HEK293 (cell line): Measurements from ENCODE around the gene HIPK4.
A peak's percentile ranks its signal among the peaks of the same experiment; 100 is the strongest.

Experiments
- HOXD13 ChIP-seq: sonication (generic); formaldehyde crosslinking; IDR thresholded peaks from 2 replicates; pipeline ENCODE4 v1.8.0; 2022; ENCODE audit warnings: missing genetic modification reagents, borderline replicate concordance
- PATZ1 ChIP-seq: fragments of 450-650 bp; formaldehyde crosslinking; IDR thresholded peaks from 2 replicates; pipeline ENCODE4 v1.5.1; 2016; ENCODE audit warnings: missing biosample characterization, missing genetic modification characterization
- REPIN1 ChIP-seq: fragments of 450-650 bp; formaldehyde crosslinking; IDR thresholded peaks from 2 replicates; pipeline ENCODE4 v1.5.1; 2017; ENCODE audit warnings: missing biosample characterization, missing genetic modification characterization, low read depth
- SP7 ChIP-seq: fragments of 450-650 bp; formaldehyde crosslinking; IDR thresholded peaks from 2 replicates; pipeline ENCODE4 v1.5.1; 2016; ENCODE audit warnings: missing biosample characterization, missing genetic modification characterization
- ZBTB26 ChIP-seq: fragments of 450-650 bp; formaldehyde crosslinking; optimal IDR thresholded peaks from 2 replicates; pipeline ENCODE3; 2016; ENCODE audit warnings: missing biosample characterization, mild to moderate bottlenecking, missing genetic modification characterization
- ZBTB49 ChIP-seq: fragments of 450-650 bp; formaldehyde crosslinking; IDR thresholded peaks from 2 replicates; pipeline ENCODE4 v1.5.1; 2016; ENCODE audit warnings: missing biosample characterization, missing genetic modification characterization, low read depth
- ZIC2 ChIP-seq: fragments of 450-650 bp; formaldehyde crosslinking; IDR thresholded peaks from 2 replicates; pipeline ENCODE4 v1.5.1; 2016; ENCODE audit warnings: missing biosample characterization, missing genetic modification characterization
- ZNF202 ChIP-seq: fragments of 450-650 bp; formaldehyde crosslinking; IDR thresholded peaks from 2 replicates; pipeline ENCODE4 v1.5.1; 2016; ENCODE audit warnings: missing biosample characterization, missing genetic modification characterization, borderline replicate concordance
- ZNF280C ChIP-seq: fragments of 450-650 bp; formaldehyde crosslinking; IDR thresholded peaks from 2 replicates; pipeline ENCODE4 v1.5.1; 2016; ENCODE audit warnings: missing biosample characterization, missing genetic modification characterization
- ZNF335 ChIP-seq: fragments of 450-650 bp; formaldehyde crosslinking; conservative IDR thresholded peaks from 2 replicates; pipeline ENCODE4 v1.5.1; 2016; ENCODE audit warnings: missing biosample characterization, missing genetic modification characterization
- ZNF391 ChIP-seq: fragments of 450-650 bp; formaldehyde crosslinking; IDR thresholded peaks from 2 replicates; pipeline ENCODE4 v1.5.1; 2016; ENCODE audit warnings: low read depth, missing biosample characterization, missing genetic modification characterization, borderline replicate concordance
- ZNF433 ChIP-seq: fragments of 450-650 bp; formaldehyde crosslinking; IDR thresholded peaks from 2 replicates; pipeline ENCODE4 v1.5.1; 2016; ENCODE audit warnings: missing biosample characterization, missing genetic modification characterization, low read depth
- ZNF510 ChIP-seq: fragments of 450-650 bp; formaldehyde crosslinking; IDR thresholded peaks from 2 replicates; pipeline ENCODE4 v1.5.1; 2018; ENCODE audit warnings: mild to moderate bottlenecking, missing genetic modification characterization, missing biosample characterization; ENCODE audit not compliant: insufficient replicate concordance
- ZNF623 ChIP-seq: fragments of 450-650 bp; formaldehyde crosslinking; IDR thresholded peaks from 2 replicates; pipeline ENCODE4 v1.5.1; 2016; ENCODE audit warnings: missing biosample characterization, missing genetic modification characterization
- ZNF654 ChIP-seq: fragments of 450-650 bp; formaldehyde crosslinking; IDR thresholded peaks from 2 replicates; pipeline ENCODE4 v1.5.1; 2016; ENCODE audit warnings: low read depth, missing biosample characterization, missing genetic modification characterization
- ZNF660 ChIP-seq: fragments of 450-650 bp; IDR thresholded peaks from 2 replicates; pipeline ENCODE4 v1.5.1; 2018; ENCODE audit warnings: missing biosample characterization, mild to moderate bottlenecking, missing genetic modification characterization
- ZNF707 ChIP-seq: fragments of 450-650 bp; formaldehyde crosslinking; IDR thresholded peaks from 2 replicates; pipeline ENCODE4 v1.5.1; 2016; ENCODE audit warnings: missing biosample characterization, missing genetic modification characterization
- ZNF791 ChIP-seq: fragments of 450-650 bp; formaldehyde crosslinking; IDR thresholded peaks from 2 replicates; pipeline ENCODE4 v1.5.1; 2016; ENCODE audit warnings: missing biosample characterization, missing genetic modification characterization
- ZNF843 ChIP-seq: fragments of 450-650 bp; formaldehyde crosslinking; IDR thresholded peaks from 2 replicates; pipeline ENCODE4 v1.5.1; 2016; ENCODE audit warnings: missing biosample characterization, missing genetic modification characterization
- ZSCAN5A ChIP-seq: fragments of 450-650 bp; formaldehyde crosslinking; IDR thresholded peaks from 2 replicates; pipeline ENCODE4 v1.5.1; 2016; ENCODE audit warnings: missing biosample characterization, missing genetic modification characterization
- ZXDB ChIP-seq: fragments of 450-650 bp; formaldehyde crosslinking; IDR thresholded peaks from 2 replicates; pipeline ENCODE4 v1.5.1; 2016; ENCODE audit warnings: missing biosample characterization, missing genetic modification characterization
- TF ChIP-seq, protein P1 (sequence below): fragments of 450-650 bp; formaldehyde crosslinking; IDR thresholded peaks from 2 replicates; pipeline ENCODE4 v1.5.1; 2017; ENCODE audit warnings: missing biosample characterization, mild to moderate bottlenecking, missing genetic modification characterization, moderate library complexity
- TF ChIP-seq, protein P2 (sequence below): fragments of 450-650 bp; formaldehyde crosslinking; IDR thresholded peaks from 2 replicates; pipeline ENCODE4 v1.5.1; 2016; ENCODE audit warnings: missing biosample characterization, missing genetic modification characterization, borderline replicate concordance

Gene HIPK4

GRCh38 chr19:40433391-40434216 lies 43.6 kb upstream of the HIPK4 start (continued):
- peak; percentile 49 for TF ChIP-seq ZBTB26 (tag by site-specific recombination)
- TF ChIP-seq ZNF510: no peak
- TF ChIP-seq ZXDB (tag by site-specific recombination): peak; percentile 82
- TF ChIP-seq, protein P1, sequence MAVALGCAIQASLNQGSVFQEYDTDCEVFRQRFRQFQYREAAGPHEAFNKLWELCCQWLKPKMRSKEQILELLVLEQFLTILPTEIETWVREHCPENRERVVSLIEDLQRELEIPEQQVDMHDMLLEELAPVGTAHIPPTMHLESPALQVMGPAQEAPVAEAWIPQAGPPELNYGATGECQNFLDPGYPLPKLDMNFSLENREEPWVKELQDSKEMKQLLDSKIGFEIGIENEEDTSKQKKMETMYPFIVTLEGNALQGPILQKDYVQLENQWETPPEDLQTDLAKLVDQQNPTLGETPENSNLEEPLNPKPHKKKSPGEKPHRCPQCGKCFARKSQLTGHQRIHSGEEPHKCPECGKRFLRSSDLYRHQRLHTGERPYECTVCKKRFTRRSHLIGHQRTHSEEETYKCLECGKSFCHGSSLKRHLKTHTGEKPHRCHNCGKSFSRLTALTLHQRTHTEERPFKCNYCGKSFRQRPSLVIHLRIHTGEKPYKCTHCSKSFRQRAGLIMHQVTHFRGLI: peak; percentile 48
- TF ChIP-seq ZNF843 (tag by site-specific recombination): peak; percentile 18; the same call in 1 of the 2 replicates
- TF ChIP-seq ZBTB49: no peak
- TF ChIP-seq ZNF707: no peak
- TF ChIP-seq ZNF623 (tag by site-specific recombination): peak; percentile 33; the same call in 1 of the 2 replicates
- TF ChIP-seq ZNF654 (tag by site-specific recombination): peak; percentile 10
- TF ChIP-seq ZNF791 (tag by site-specific recombination): no peak
- peak; percentile 64; the same call in 1 of the 2 replicates for TF ChIP-seq ZIC2
- TF ChIP-seq ZNF280C: no peak
- peak; percentile 72; the same call in 1 of the 2 replicates for TF ChIP-seq SP7 (tag by site-specific recombination)
- peak; percentile 88 for TF ChIP-seq ZNF660 (tag by site-specific recombination)
- TF ChIP-seq, protein P2, sequence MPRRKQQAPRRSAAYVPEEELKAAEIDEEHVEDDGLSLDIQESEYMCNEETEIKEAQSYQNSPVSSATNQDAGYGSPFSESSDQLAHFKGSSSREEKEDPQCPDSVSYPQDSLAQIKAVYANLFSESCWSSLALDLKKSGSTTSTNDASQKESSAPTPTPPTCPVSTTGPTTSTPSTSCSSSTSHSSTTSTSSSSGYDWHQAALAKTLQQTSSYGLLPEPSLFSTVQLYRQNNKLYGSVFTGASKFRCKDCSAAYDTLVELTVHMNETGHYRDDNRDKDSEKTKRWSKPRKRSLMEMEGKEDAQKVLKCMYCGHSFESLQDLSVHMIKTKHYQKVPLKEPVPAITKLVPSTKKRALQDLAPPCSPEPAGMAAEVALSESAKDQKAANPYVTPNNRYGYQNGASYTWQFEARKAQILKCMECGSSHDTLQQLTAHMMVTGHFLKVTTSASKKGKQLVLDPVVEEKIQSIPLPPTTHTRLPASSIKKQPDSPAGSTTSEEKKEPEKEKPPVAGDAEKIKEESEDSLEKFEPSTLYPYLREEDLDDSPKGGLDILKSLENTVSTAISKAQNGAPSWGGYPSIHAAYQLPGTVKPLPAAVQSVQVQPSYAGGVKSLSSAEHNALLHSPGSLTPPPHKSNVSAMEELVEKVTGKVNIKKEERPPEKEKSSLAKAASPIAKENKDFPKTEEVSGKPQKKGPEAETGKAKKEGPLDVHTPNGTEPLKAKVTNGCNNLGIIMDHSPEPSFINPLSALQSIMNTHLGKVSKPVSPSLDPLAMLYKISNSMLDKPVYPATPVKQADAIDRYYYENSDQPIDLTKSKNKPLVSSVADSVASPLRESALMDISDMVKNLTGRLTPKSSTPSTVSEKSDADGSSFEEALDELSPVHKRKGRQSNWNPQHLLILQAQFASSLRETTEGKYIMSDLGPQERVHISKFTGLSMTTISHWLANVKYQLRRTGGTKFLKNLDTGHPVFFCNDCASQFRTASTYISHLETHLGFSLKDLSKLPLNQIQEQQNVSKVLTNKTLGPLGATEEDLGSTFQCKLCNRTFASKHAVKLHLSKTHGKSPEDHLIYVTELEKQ (tag by site-specific recombination): no peak; the same call in 1 of the 2 replicates
- no peak; the same call in 1 of the 2 replicates for TF ChIP-seq ZSCAN5A (tag by site-specific recombination)
- TF ChIP-seq REPIN1 (tag by site-specific recombination): no peak
- 0 out of 2 replicates have a peak, but pooled peaks have one; percentile 67 for TF ChIP-seq ZNF391 (tag by site-specific recombination)
- TF ChIP-seq PATZ1 (tag by site-specific recombination): peak; percentile 80
- TF ChIP-seq ZNF202 (tag by site-specific recombination): no peak
- TF ChIP-seq ZNF335 (tag by site-specific recombination): peak; percentile 98
- no peak for TF ChIP-seq ZNF433
- no peak for TF ChIP-seq HOXD13
